SKM-1 (cell line): ENCODE measurements around the gene CNTN1.

Source experiments
- DNase-seq: peaks from one replicate; lab custom pipeline; 2025; ENCODE audit not compliant: unreplicated experiment; lab: John Stamatoyannopoulos, UW

Gene CNTN1

DNA sequence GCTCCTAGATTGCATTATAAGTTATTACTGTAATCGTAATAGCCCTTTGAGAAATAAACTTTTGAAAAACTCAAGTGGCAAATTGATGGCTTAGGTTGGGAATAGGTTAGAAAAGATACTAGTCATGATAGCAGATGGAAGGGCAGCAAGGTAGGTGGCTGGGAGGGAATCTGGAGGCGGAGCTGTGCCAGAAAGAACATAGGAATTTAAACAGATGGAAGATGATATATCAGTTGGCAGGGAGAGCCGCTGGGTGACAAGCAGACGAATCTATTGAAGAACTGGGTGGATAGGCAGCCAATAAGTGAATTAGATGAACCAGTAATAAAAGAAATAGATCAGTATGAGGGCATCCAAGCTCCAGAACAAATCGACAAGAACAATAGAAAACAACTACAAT, 142.1 kb downstream of the CNTN1 start:
- DNase-seq, result no peak

DNA sequence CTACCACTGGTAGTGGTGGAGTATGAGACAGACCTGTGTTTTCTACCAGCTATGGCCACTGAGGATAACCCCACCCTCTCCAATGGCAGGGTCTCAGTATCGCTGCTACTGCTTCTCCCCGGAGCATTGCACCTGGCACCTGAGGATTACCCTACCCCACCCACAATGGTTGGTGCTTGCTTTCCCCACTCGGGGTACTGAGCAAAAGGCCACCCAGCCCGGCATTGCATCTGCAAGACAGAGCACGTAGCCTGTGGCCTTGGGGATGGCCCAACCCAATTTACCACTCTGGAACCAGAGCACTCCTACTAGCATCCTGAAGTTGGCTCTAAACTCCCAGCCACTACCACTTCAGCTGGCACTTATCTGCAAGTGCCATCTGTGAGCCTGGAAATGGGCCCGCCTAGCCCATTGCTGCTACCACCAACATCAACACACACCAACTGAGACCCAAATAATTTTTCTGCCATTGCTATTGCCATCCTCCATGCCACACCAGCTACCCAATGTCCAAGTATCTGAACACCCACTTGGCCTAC, 145.7 kb downstream of the CNTN1 start:
- DNase-seq, result no peak

DNA sequence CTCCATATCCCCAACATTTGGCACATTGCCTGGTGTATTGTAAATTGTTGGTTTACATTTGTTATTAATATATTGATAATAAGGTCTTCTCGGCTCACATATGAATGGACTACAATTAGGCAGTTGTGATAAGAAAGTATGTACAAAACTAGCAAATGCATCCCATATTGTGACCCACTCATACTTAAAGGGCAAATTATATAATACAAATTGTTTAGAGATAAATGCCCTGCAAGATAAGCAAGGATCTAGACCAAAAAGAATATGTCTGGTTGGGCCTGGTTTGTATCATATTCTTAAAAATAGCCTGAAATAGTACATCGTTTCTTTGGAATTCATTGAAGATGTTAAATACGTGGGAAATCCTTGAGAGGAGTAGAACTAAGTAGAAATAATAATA, 151.3 kb downstream of the CNTN1 start:
- DNase-seq, result no peak

DNA sequence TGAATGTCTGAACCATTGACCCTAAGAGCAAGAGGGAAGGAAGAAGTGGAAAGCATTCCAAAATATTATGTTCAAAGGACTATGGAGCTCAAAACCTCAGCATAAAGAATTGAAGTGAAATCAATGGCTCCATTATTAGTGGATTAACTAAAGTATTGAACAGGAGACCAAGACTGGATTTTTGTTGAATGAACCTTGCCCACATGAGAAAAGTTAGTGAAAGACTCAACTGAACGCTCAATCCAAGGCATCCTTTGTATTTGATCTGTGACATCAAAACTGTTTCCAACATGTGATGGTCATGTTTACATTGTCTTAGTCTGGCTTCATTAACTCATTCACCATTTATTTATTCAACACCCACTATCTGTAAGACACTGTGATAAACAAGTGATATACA, 161.0 kb downstream of the CNTN1 start:
- DNase-seq, result no peak

DNA sequence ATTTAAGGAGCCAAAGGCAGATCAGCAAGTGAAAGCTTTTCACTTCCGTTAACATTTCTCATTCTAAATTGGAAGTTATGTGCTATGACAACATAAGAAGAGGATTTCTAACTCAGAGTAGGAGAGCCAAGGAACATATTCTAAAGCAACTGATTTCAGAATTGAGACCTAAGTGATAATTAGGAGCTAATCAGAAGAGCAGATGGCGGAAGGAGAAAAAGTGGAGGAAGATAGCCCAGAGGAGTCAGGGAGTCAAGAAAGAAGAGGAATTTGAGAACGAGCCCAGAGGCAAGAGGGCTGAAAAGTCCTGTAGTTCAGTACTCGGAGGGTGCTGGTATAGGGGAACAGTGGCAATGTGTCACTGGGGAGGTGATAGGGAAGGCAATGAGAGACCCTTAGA, 162.4 kb downstream of the CNTN1 start:
- no peak for DNase-seq

DNA sequence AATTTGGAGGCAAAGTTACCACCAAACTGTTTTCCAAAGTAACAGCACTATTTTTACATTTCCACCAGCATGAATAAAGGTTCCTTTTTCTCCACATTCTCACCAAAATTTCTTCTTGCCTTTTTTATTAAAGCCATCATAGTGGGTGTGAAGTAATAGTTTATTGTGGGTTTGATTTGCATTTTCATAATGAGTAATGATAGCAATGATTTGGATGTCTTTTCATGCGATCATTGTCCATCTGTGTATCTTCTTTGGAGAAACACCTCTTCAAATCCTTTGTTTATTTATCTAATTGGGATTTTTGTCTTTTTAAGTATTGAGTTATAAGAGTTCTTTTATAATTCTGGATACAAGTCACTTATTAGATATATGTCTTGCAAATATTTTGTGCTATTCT, 172.7 kb downstream of the CNTN1 start:
- DNase-seq, result no peak

DNA sequence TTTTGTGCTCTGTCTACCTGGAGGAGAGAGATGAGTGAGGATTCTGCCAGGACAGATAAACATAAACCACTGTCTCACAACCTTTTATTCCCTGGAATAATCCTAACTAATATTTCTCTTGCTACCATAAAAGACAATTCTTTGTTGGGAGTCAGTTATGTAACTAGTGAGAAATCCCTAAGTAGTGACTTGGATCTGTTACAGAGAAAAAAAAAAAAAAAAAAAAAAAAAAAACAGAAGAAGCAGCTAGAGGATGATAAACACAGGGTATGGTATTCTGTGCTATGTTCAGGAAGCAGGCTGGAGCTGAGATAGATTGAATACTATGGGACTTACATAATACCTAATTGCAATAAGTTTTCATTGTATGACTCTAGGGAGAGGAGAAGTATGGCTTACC, 178.7 kb downstream of the CNTN1 start:
- no peak for DNase-seq

DNA sequence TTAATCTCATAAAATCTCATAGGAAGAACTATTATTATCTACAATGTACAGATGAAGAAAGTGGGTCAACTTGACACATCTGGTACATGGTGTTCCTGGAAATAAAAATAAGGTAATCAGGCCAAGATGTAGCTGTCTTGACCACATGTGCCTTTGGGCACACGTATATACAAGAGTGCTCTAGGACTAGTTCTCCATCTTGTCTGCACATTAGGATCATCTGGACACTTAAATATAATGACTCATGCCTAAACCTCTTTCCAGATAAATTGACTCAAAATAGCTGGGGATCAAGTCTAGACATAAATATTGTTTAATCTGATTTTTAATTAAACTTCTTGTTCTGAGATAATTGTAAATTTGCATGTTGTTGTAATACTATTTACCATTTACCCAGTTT, 182.6 kb downstream of the CNTN1 start:
- DNase-seq, result no peak

DNA sequence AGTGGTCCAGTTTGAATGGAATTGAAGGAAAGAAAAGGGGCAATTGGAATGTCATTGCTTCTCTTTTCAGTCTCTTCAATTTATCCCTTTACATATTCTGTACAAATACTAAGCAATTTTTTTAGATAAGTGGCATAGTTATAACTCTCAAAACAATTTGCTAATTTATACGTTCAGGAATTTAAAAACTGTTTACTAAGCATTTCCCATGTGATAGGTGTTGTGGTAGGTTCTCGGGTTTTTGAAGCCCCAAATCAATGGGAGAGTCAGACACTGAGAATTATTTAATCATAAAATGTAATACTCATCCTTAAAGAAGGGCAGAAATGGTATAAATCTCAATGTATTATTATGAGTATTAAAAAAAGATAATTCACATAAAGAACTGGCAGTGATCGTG, 197.1 kb downstream of the CNTN1 start:
- DNase-seq, result no peak

DNA sequence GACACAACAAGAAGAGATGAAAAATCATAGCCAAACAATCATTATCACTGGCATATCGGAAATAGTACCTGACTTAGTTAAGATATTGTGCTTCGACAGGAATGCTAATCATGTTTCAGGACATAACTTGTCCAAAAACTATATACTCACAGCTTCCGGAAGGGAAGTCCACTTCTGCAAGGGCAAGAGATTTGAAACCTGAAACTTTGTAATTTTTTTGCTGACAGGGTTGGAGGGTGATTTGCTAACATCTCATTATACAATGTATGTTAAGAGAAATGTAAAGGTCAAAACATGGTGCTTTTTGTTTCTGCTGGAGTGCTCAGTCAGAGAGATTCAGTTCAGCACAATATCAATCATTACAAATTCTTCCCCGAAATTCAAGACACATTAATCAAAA, 200.3 kb downstream of the CNTN1 start:
- DNase-seq, result no peak

DNA sequence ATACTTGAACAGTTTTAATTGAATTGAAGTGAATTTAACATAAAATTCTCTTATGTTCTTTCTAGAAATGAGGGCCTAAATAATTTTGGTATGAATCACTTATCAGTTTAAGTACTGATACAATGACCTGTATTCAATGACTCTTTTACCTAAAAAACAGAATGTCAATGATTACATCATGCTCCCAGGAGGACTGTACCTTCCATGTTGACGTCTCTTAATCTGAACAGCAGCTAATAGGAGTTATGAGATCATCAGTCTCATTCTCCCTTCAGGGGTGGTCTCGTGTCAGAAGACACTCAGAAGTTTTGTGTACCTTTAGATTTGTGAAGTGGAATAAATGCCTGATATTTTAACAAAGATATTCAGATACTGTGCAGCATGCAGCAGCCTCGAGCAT, 206.3 kb downstream of the CNTN1 start:
- no peak for DNase-seq

DNA sequence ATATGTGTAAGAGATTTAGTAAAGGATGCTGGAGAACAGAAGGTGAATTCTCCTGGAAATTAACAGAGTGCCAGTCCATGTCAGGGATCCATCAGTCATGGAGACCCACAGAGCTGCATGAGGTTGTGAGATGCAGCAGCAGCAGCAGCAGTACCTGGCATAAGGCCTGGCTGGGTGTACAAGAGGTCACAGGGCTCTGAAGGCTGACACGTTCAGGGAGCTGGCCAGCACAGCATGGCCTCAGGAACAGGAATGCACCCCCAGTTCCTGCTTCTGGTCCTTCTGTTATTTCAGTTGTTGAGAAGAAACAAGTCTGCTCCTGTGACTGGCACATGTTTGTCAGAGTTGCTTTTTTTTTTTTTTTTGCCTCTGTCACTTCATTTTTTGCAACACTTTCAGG, 210.8 kb downstream of the CNTN1 start:
- DNase-seq, result no peak

DNA sequence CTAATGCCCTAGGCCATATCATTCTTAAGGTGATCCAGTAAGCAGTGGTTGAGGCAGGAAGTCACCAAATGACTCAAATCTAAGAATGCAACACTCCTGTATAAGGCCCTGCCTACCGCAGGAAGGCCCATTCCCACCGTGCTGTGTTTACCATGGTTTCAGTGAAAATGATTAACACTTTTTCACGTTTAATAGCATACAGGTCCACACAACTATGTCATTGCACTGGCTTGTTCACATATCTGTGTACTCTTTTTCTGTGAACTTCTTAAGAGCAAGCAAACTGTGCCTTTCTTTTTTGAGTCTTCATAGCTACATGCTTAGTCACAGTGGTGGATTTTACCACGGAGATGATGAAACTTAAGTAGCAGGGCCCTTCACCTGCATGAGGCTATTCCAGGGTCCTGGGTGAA, 214.9 kb downstream of the CNTN1 start:
- DNase-seq, result no peak

DNA sequence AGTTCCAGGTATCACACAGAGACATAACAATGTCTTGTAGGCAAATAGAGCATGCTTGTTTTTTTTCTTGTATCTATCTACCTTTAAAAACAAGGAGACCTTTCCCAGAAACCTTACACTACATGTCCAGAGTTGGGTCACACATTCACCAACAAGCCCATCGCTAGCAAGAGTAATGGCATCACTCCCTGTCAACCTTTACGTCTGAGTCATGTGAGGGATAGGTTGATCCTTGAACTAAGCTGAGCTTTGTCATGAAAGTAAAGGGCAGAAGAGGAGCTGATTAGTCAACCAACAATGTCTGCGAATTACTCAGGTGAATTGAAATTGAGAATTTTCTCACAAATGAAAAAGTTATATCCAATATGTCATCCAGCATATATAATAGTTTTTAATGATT, 219.4 kb downstream of the CNTN1 start:
- DNase-seq, result no peak

DNA sequence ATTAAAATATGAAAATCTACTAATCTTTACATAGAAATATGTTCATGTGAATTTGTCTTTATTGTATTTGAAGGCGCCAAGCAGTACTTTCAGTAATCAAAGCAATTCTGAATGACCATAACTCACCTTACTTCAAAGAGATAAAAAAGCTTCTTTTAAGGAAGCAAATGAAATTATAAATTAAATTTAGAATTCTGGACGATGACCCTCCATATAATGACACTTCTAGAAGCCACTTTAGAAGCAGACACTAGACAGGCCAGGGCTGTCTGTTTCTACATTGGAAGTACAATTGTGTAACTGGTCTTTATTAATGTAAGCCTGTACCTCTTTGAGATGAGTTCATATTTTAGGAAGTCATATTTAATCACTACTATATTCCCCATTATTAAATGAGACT, 222.9 kb downstream of the CNTN1 start:
- no peak for DNase-seq

DNA sequence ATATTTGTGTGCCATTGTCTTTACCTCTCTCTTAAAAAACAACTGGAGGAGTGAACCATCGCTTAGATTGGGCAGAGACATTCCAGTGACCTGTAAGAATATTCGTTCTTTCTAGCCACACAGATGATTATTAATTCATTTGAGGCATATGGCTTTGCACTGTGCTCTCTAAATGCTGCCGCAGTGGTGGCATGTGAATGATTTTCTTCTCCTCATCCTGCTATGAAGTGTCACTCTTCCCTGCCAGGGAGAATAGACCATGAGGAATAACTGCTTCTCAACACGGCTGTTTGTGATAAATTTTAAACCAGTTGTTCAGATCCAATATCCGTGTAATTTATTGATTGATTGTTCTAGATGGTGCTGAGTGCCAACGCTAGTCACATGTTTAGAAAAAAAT, 225.3 kb downstream of the CNTN1 start:
- no peak for DNase-seq

DNA sequence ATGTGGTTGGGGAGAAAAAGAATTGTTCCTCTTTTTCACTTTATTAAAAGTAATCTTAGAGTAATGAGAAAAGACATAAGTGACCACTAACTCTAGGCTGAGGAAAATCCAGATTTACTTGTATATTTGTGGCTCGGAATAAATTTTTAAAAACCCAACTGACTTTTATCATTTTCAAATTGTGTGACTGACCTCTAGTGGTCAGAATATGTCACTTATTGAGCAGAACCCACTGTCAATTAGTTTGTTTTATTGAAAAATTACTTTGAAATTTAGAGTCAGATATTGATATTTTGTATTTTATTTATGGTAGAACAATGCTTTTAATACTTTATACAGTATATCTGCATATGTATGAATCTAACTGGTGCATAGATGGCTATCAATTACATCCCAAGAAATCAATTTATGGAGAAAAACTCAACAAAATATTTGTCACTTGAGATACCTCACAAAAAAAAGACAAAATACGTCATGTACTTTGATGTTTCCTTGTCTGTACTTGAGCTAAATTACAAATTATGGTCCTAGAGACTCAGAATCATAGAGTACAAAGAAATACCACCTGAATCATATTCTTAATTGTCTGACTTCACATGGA, 229.4 kb downstream of the CNTN1 start:
- DNase-seq, result no peak

DNA sequence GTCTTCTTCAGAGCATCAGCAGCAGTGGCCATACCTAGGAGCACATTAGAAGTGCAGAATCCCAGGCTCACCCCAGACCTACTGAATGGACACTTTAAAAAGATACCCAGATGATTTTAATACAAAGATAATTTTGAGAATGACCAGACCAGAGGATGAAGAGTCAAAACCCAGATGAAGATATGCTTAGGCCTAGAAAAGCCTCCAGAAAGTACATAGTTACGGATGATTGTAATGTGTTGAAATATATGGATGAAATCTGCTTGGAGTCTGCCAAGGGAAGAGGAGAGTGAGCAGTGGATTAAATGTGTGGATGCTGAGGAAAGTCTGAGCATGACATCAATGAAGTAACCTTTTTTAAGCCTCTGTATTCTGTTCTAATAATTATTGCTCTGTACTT, 245.7 kb downstream of the CNTN1 start:
- DNase-seq, result no peak

DNA sequence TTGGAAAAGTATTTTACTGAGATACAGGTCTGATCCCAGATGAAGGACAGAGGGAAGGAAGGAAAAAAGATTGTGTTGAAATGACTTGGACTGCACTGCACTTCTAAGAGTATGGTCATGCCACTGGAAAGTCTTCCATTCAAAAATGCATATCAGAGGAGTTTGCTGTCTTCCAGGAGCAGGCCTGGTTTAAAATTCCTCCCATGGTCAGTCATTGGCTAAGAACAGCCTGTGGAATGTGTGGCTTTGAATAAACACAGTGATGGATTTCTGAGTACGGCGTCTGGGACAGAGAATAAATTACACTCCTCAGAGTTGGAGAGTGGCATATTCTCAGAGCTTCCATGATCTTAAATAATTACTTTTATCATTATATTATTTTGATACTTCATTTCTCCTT, 250.1 kb downstream of the CNTN1 start:
- no peak for DNase-seq

DNA sequence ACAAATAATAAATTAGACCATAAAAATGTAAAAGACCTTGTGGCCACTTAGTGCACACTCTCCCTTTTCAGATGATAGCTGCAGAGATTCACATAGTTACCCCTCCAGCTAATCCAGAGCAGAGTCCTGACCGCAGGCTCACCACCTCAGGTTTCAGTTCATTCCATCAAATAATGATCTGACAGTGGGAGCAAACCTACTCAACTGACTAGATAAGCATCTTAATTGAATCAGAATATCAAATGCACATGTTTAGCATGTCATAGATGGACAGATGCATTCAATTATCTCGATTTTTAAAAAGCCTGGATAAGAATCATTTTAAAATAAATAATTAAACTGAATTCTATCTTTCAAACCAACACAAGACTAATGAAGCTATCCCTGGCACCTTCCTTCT, 253.5 kb downstream of the CNTN1 start:
- no peak for DNase-seq

DNA sequence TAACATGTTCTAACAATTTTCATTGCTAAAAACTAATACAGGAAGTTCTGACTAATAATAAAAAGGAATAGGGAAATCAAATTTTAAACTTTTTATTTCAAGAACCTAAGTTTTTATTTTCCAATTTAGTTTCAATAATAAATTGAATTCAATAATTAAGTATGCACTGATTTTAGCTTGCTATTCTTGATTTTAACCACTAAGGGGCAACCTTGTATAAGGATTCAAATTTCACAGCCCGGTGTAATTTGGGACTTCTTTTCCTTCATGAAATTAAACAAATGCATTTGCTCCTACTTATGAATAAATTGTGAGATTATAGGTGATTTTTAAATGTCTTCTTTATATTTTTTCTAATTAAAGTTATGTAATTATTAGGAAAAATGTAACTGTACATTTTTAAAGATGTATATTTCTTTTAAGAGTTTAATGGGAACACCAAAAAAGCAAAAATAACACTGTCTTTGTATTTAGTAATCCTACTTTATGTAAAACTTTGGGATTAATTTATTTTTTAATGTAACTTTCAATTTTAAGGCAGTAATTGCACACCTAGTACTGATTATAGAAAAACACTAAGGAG, 254.5 kb downstream of the CNTN1 start:
- no peak for DNase-seq

DNA sequence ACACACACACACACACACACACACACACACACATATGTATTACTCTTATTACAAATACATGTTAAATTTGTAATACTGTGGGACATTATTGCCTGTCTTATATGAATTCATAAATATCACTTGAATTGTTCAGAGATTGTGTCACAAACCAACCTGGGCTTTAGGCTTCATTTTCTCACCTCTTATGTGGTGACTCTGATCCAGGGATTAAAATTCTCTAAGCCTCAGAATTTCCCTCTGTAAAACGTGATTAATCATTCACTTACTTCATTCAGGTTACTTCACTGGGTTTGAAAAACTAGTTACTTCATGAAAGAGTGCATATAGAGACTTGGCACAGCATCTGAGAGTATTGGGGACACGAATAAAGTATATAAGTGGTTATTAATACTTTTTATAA, 255.6 kb downstream of the CNTN1 start:
- DNase-seq, result no peak

DNA sequence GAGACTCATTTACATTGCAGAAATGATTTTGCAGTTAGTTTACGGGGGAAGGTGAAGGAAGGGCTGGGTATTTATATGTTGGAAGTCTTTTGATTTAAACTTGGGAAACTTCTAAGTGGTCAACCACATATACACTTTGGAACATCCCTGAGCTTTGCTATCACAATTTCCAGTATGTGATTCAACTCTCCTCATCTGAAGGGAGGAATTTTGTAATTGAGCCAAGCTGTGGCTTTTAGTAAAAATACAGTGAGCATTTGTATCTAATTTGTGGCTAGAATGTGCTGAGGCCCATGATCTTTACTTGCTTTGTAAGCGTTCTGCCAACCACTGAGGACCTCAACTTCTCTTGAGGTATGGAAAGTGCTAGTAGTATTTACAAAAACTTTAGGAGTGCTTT, 260.8 kb downstream of the CNTN1 start:
- no peak for DNase-seq
